Keratinocyte (primary cell): Measurements from ENCODE around the gene ADAMTSL1. TPM values are rescaled to one million over a fixed set of nuclear protein-coding genes. Genes with fewer than 3 reads are reported as not detected.

ENCODE experiments used
- DNase-seq: peaks from one replicate; pipeline ENCODE4 v3.0.0-alpha.2; 2011; ENCODE audit warnings: low read depth, missing footprints, low spot score
- FAIRE-seq: peaks from 2 replicates; lab custom pipeline; 2011; peaks lifted over from hg19 to GRCh38; lab: Jason Lieb, UNC
- H2AFZ ChIP-seq: 2 replicates; pipeline ENCODE4 v1.6.0; 2012; ENCODE audit warnings: low read length, control low read depth, inconsistent platforms; ENCODE audit not compliant: control insufficient read depth
- H3K27ac ChIP-seq: 2 replicates; pipeline ENCODE4 v1.5.1; 2011; ENCODE audit warnings: low read length; ENCODE audit not compliant: control insufficient read depth, insufficient read depth
- H3K27me3 ChIP-seq: 3 replicates; pipeline ENCODE4 v1.6.0; 2011; ENCODE audit warnings: low read length; ENCODE audit not compliant: control insufficient read depth, insufficient read depth; ENCODE audit errors: extremely low read depth
- H3K36me3 ChIP-seq, 2 experiments: 2 replicates in 1 of 2; 3 replicates in 1 of 2; pipeline ENCODE4 v1.5.1; 2011; ENCODE audit warnings: low read length in 2 of 2, mild to moderate bottlenecking in 1 of 2; ENCODE audit not compliant: control insufficient read depth in 2 of 2, insufficient read depth in 2 of 2; ENCODE audit errors: extremely low read depth in 1 of 2
- H3K4me1 ChIP-seq: 3 replicates; pipeline ENCODE4 v1.5.1; 2011; ENCODE audit warnings: low read length; ENCODE audit not compliant: control insufficient read depth, insufficient read depth; ENCODE audit errors: extremely low read depth
- H3K4me2 ChIP-seq: 3 replicates; pipeline ENCODE4 v1.6.0; 2011; ENCODE audit warnings: low read depth, low read length; ENCODE audit not compliant: control insufficient read depth, insufficient read depth; ENCODE audit errors: extremely low read depth
- H3K4me3 ChIP-seq, 3 experiments: fragments of 200-600 bp in 1 of 3; sonication (generic) in 1 of 3; 2 replicates in 2 of 3; 3 replicates in 1 of 3; pipeline ENCODE4 v1.5.1; 2011 to 2016; ENCODE audit warnings: low read length in 3 of 3, mild to moderate bottlenecking in 3 of 3, control low read depth in 2 of 3, inconsistent platforms in 1 of 3, low read depth in 1 of 3, mixed read lengths in 1 of 3, mixed run types in 1 of 3, moderate library complexity in 1 of 3; ENCODE audit not compliant: control insufficient read depth in 2 of 3, insufficient read depth in 2 of 3; ENCODE audit errors: extremely low read depth in 1 of 3
- H3K79me2 ChIP-seq: 2 replicates; pipeline ENCODE4 v1.6.0; 2012; ENCODE audit warnings: low read length; ENCODE audit not compliant: control insufficient read depth, insufficient read depth
- H3K9ac ChIP-seq: 3 replicates; pipeline ENCODE4 v1.6.0; 2011; ENCODE audit warnings: low read length; ENCODE audit not compliant: control insufficient read depth, insufficient read depth; ENCODE audit errors: extremely low read depth
- H3K9me1 ChIP-seq: 3 replicates; pipeline ENCODE4 v1.6.0; 2011; ENCODE audit warnings: low read length; ENCODE audit not compliant: control insufficient read depth, insufficient read depth; ENCODE audit errors: extremely low read depth
- H3K9me3 ChIP-seq: 2 replicates; pipeline ENCODE4 v1.5.1; 2012; ENCODE audit warnings: low read depth, low read length; ENCODE audit not compliant: control insufficient read depth
- H4K20me1 ChIP-seq: 3 replicates; pipeline ENCODE4 v1.6.0; 2011; ENCODE audit warnings: low read length; ENCODE audit not compliant: control insufficient read depth, insufficient read depth; ENCODE audit errors: extremely low read depth
- EZH2 ChIP-seq: IDR thresholded peaks from one replicate; pipeline ENCODE4 v1.6.1; 2012; ENCODE audit warnings: inconsistent platforms, mild to moderate bottlenecking, low read length, moderate library complexity
- dilution Hi-C: fragments of 300-500 bp; cut with MboI; formaldehyde crosslinking; loops from one replicate; pipeline ENCODE4 v1.7.0; 2020; ENCODE audit warnings: low sequenced_read_pairs; ENCODE audit not compliant: extremely low pct_ligation_motif_present
- polyA plus RNA-seq, 5 experiments: library from polyadenylated mRNA; depleted of rRNA in 3 of 5; stranded (reverse) in 3 of 5; stranded (forward) in 1 of 5; unstranded in 1 of 5; fragments of >200 nt; gene quantifications; 1 replicate in 1 of 5; 2 replicates in 3 of 5; 3 replicates in 1 of 5; pipeline versions ENCODE4 v1.2.1 to v1.2.3, GENCODE V29; 2011 to 2012; ENCODE audit warnings: missing spikeins in 2 of 5, low read depth in 1 of 5, low replicate concordance in 1 of 5
- TF ChIP-seq, protein P1 (sequence below), 3 experiments: IDR thresholded peaks in 1 of 3; conservative IDR thresholded peaks in 1 of 3; optimal IDR thresholded peaks in 1 of 3; 2 replicates in 2 of 3; 3 replicates in 1 of 3; pipeline versions ENCODE3 to v1.5.1; 2011; ENCODE audit warnings: low read length in 3 of 3, mild to moderate bottlenecking in 3 of 3, moderate library complexity in 2 of 3, control low read depth in 1 of 3, inconsistent platforms in 1 of 3; ENCODE audit not compliant: insufficient read depth in 2 of 3; ENCODE audit errors: extremely low read depth in 1 of 3

The ADAMTSL1 gene
- polyA plus RNA-seq, 1 donor (not counting 4 experiments of a cell fraction or from before 2014, with no cell fraction given) = 1.1 TPM

GRCh38 chr9:18520416-18521047, 46.6 kb downstream of the ADAMTSL1 start:
- H3K4me2 ChIP-seq = no peak overlapping the region
- no peak for TF ChIP-seq EZH2
- TF ChIP-seq, protein P1, sequence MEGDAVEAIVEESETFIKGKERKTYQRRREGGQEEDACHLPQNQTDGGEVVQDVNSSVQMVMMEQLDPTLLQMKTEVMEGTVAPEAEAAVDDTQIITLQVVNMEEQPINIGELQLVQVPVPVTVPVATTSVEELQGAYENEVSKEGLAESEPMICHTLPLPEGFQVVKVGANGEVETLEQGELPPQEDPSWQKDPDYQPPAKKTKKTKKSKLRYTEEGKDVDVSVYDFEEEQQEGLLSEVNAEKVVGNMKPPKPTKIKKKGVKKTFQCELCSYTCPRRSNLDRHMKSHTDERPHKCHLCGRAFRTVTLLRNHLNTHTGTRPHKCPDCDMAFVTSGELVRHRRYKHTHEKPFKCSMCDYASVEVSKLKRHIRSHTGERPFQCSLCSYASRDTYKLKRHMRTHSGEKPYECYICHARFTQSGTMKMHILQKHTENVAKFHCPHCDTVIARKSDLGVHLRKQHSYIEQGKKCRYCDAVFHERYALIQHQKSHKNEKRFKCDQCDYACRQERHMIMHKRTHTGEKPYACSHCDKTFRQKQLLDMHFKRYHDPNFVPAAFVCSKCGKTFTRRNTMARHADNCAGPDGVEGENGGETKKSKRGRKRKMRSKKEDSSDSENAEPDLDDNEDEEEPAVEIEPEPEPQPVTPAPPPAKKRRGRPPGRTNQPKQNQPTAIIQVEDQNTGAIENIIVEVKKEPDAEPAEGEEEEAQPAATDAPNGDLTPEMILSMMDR (optimal IDR thresholded peaks at IDR 0.05 in 1 of 3, IDR thresholded peaks at IDR 0.05 in 1 of 3, conservative IDR thresholded peaks at IDR 0.05 in 1 of 3; ENCODE audit: extremely low read depth in 1 of 3, insufficient read depth in 2 of 3, low read length in 3 of 3) = no peak
- no peaks in the 10 kb centered on the region for H3K9me3 ChIP-seq
- FAIRE-seq (no peak), DNase-seq (no peak)
- dilution Hi-C loops = no loop called here
- H2AFZ ChIP-seq = no peak overlapping the region
- H4K20me1 ChIP-seq = no peaks in the 10 kb centered on the region
- H3K79me2 ChIP-seq = no peaks in the 10 kb centered on the region
- H3K36me3 ChIP-seq = no peaks in the 10 kb centered on the region
- no peak overlapping the region for H3K9ac ChIP-seq
- no peaks in the 10 kb centered on the region for H3K9me1 ChIP-seq
- H3K4me1 ChIP-seq = no peaks in the 10 kb centered on the region
- no peaks in the 10 kb centered on the region for H3K27me3 ChIP-seq
- H3K4me3 ChIP-seq = no peak overlapping the region
- no peak overlapping the region for H3K27ac ChIP-seq

DNA sequence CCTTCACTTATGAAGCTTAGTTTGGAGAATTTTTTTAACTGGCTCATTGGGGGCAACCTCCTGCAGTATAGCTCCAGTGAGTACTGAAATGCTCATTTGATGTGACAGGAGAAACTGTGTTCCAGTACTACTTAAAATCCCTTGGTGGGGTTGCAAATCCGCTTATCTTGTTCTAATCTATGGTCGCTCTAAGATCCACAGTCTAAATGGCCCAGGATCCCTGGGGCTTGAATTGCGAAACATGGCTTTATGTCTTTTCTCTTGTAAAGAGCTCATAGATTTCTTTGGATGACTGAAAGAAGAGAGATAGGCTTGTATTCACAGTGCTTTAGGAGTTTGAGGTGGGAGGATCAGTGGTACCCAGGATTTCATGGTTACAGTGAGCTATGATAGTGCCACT, 52.7 kb downstream of the ADAMTSL1 start:
- TF ChIP-seq, protein P1 (optimal IDR thresholded peaks at IDR 0.05 in 1 of 3, IDR thresholded peaks at IDR 0.05 in 1 of 3, conservative IDR thresholded peaks at IDR 0.05 in 1 of 3; ENCODE audit: extremely low read depth in 1 of 3, insufficient read depth in 2 of 3, low read length in 3 of 3) = no peak
- no peak for TF ChIP-seq EZH2
- H2AFZ ChIP-seq = no peak overlapping the region
- dilution Hi-C loops = no loop called here

More for the DNA sequence above, 52.7 kb downstream of the ADAMTSL1 start:
- no peaks in the 10 kb centered on the region for H4K20me1 ChIP-seq
- H3K4me3 ChIP-seq = no peak overlapping the region
- H3K9ac ChIP-seq = no peak overlapping the region
- H3K27me3 ChIP-seq = no peaks in the 10 kb centered on the region
- DNase-seq (no peak), FAIRE-seq (no peak)
- H3K79me2 ChIP-seq = no peaks in the 10 kb centered on the region
- H3K9me3 ChIP-seq = no peaks in the 10 kb centered on the region
- H3K9me1 ChIP-seq = no peaks in the 10 kb centered on the region
- no peak overlapping the region for H3K4me2 ChIP-seq
- no peak overlapping the region for H3K27ac ChIP-seq
- H3K36me3 ChIP-seq = no peaks in the 10 kb centered on the region
- no peaks in the 10 kb centered on the region for H3K4me1 ChIP-seq
